ENCODE data around the gene SPATA31A5.
"Not testable (repeated sequence)": the region's sequence is repeated elsewhere in the genome, so short reads cannot be mapped to it uniquely, and the experiment has no call there.

- TF ChIP-seq, protein P1, sequence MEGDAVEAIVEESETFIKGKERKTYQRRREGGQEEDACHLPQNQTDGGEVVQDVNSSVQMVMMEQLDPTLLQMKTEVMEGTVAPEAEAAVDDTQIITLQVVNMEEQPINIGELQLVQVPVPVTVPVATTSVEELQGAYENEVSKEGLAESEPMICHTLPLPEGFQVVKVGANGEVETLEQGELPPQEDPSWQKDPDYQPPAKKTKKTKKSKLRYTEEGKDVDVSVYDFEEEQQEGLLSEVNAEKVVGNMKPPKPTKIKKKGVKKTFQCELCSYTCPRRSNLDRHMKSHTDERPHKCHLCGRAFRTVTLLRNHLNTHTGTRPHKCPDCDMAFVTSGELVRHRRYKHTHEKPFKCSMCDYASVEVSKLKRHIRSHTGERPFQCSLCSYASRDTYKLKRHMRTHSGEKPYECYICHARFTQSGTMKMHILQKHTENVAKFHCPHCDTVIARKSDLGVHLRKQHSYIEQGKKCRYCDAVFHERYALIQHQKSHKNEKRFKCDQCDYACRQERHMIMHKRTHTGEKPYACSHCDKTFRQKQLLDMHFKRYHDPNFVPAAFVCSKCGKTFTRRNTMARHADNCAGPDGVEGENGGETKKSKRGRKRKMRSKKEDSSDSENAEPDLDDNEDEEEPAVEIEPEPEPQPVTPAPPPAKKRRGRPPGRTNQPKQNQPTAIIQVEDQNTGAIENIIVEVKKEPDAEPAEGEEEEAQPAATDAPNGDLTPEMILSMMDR (IDR thresholded peaks at IDR 0.05) = not testable (repeated sequence)
- TF ChIP-seq POLR2A (IDR thresholded peaks at IDR 0.05) = not testable (repeated sequence)
Observed at GRCh38 chr9:60914107-60914506, at the start of gene SPATA31A5.
